ENCODE measurements around the gene STRA6. TPM values are rescaled to one million over a fixed set of nuclear protein-coding genes. Genes with fewer than 3 reads are reported as not detected.

Gene STRA6
- total RNA-seq, 2 experiments from 2014 or later, result not detected

DNA sequence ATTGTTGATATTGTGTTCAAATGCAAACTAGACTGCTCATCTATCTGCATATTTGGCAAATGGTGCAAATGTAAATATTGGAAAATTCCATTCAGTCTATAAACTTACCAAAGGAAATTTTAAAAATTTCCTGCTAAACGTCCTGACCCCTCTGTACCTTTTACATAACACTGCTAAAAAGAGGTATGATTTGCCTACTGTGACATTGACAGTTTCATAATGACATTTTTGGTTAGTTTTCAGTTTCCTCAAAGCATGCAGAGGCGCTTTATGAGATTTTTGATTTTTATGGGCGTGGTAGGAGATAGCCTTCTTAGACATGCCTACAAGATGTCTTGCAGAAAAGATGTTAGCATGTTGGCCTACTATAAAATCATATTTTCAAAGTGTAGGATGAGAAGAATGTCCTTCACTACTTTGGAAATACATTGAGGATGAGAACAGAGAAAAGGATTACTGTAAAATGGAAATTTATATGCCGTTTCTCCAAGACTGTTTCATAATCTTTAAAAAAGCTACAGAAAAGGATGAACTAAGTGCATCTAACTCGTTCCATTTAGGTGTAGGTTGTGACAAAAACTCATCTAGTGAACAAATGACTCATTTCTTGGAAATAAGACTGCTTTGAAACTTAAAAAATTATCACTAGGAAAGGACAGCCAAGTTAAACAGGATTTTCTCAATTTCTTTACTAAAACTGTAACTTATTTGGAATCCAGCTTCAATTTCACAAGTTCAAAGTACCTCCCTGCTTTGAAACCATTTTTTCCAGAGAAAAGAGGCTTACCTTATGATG, 43.5 kb downstream of the STRA6 start:
- CTCF ChIA-PET (ENCODE audit: unreplicated experiment), result no interaction called here
- Histone ChIP-seq H4K20me1 (ENCODE audit: insufficient read depth, low read length) (no peaks in the 10 kb centered on the region), H3K4me1 (ENCODE audit: insufficient read depth, low read length, poor library complexity, severe bottlenecking) (peaks cover 7% of the 10 kb centered on the region), H3K9me3 (ENCODE audit: low read length) (no peaks in the 10 kb centered on the region), H3K36me3 (ENCODE audit: insufficient read depth, low read length) (no peaks in the 10 kb centered on the region), H3K4me3 (ENCODE audit: low read depth, low read length, poor library complexity, severe bottlenecking) (no peak overlapping the region), H2AFZ (ENCODE audit: low read length) (no peak overlapping the region), H3K79me2 (ENCODE audit: insufficient read depth, low read depth, low read length) (no peaks in the 10 kb centered on the region), H3K9me2 (ENCODE audit: insufficient read depth, low read length) (no peaks in the 10 kb centered on the region), H3K4me2 (ENCODE audit: low read length) (no peak overlapping the region), H3K27ac (ENCODE audit: low read depth, low read length, poor library complexity, severe bottlenecking) (no peak overlapping the region)
- intact Hi-C loops (cut with micrococcal nuclease; ENCODE audit: unreplicated experiment), result no loop called here
- TF ChIP-seq, protein P1, sequence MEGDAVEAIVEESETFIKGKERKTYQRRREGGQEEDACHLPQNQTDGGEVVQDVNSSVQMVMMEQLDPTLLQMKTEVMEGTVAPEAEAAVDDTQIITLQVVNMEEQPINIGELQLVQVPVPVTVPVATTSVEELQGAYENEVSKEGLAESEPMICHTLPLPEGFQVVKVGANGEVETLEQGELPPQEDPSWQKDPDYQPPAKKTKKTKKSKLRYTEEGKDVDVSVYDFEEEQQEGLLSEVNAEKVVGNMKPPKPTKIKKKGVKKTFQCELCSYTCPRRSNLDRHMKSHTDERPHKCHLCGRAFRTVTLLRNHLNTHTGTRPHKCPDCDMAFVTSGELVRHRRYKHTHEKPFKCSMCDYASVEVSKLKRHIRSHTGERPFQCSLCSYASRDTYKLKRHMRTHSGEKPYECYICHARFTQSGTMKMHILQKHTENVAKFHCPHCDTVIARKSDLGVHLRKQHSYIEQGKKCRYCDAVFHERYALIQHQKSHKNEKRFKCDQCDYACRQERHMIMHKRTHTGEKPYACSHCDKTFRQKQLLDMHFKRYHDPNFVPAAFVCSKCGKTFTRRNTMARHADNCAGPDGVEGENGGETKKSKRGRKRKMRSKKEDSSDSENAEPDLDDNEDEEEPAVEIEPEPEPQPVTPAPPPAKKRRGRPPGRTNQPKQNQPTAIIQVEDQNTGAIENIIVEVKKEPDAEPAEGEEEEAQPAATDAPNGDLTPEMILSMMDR (conservative IDR thresholded peaks at IDR 0.05; ENCODE audit: low read length), result no peak
- TF ChIP-seq EZH2phosphoT487 (IDR thresholded peaks at IDR 0.05; ENCODE audit: borderline replicate concordance, low read depth, low read length), result no peak
- no peak for DNase-seq (ENCODE audit: low spot score)
- POLR2A ChIA-PET, result no interaction called here
- no TSS peak for BruUV-seq (replicated peaks)

- H2AFZ ChIP-seq (ENCODE audit: low read length), result no peak overlapping the region
- H3K79me2 ChIP-seq (ENCODE audit: insufficient read depth, low read depth, low read length), result no peaks in the 10 kb centered on the region
- H3K27ac ChIP-seq (ENCODE audit: low read depth, low read length, poor library complexity, severe bottlenecking), result no peak overlapping the region
- no peak for TF ChIP-seq EZH2phosphoT487 (IDR thresholded peaks at IDR 0.05; ENCODE audit: borderline replicate concordance, low read depth, low read length)
- TF ChIP-seq, protein P1 (conservative IDR thresholded peaks at IDR 0.05; ENCODE audit: low read length), result no peak
- intact Hi-C loops (cut with micrococcal nuclease; ENCODE audit: unreplicated experiment), result no loop called here
- H3K4me1 ChIP-seq (ENCODE audit: insufficient read depth, low read length, poor library complexity, severe bottlenecking), result peaks cover 7% of the 10 kb centered on the region
- no TSS peak for BruUV-seq (replicated peaks)
- no peak overlapping the region for H3K4me3 ChIP-seq (ENCODE audit: low read depth, low read length, poor library complexity, severe bottlenecking)
- H3K9me2 ChIP-seq (ENCODE audit: insufficient read depth, low read length), result no peaks in the 10 kb centered on the region
- no peaks in the 10 kb centered on the region for H3K9me3 ChIP-seq (ENCODE audit: low read length)
- ChIA-PET CTCF (ENCODE audit: unreplicated experiment) (no interaction called here), POLR2A (no interaction called here)
- no peak for DNase-seq (ENCODE audit: low spot score)
- H4K20me1 ChIP-seq (ENCODE audit: insufficient read depth, low read length), result no peaks in the 10 kb centered on the region
- no peaks in the 10 kb centered on the region for H3K36me3 ChIP-seq (ENCODE audit: insufficient read depth, low read length)
- no peak overlapping the region for H3K4me2 ChIP-seq (ENCODE audit: low read length)
Observed at GRCh38 chr15:74157868-74158827, 44.4 kb downstream of the STRA6 start.

Data from OCI-LY7 (cell line).